HepG2 (cell line): ENCODE data around the gene TLE7. TPM values are rescaled to one million over a fixed set of nuclear protein-coding genes. Genes with fewer than 3 reads are reported as not detected.

Source experiments
- ATAC-seq: fragments of 200-7000 bp; cut with Tn5 transposase; 3 replicates; pipeline ENCODE4 v1.9.1; 2020; ENCODE audit warnings: mild to moderate bottlenecking, moderate library complexity
- BruUV-seq: library from RNA; stranded (reverse); fragments of 400-500 nt; replicated peaks from 2 replicates; lab custom pipeline; 2021; lab: Mats Ljungman, UMichigan
- CTCF ChIA-PET: fragments of 300-600 bp; formaldehyde crosslinking; extraction: SDS; loops from one replicate; lab custom pipeline; 2021; ENCODE audit warnings: low total read pairs, inconsistent platforms, low intra/inter-chr PET ratio; lab: Yijun Ruan, JAX
- POLR2A ChIA-PET: fragments of 350-600 bp; sonication (Branson Sonifier 250); formaldehyde crosslinking; loops from one replicate; lab custom pipeline; 2020; ENCODE audit warnings: antibody characterized with exemption, inconsistent platforms; lab: Yijun Ruan, JAX
- DNase-seq: peaks from one replicate; pipeline ENCODE4 v3.0.0-alpha.2; 2015; ENCODE audit warnings: low spot score
- FAIRE-seq: peaks from 3 replicates; lab custom pipeline; 2011; peaks lifted over from hg19 to GRCh38; lab: Jason Lieb, UNC
- H2AFZ ChIP-seq: one replicate; pipeline ENCODE4 v1.6.1; 2011; ENCODE audit warnings: low read length, inconsistent platforms
- H3K27ac ChIP-seq: fragments of 300-600 bp; 3 replicates; pipeline ENCODE4 v1.8.0; 2011; ENCODE audit warnings: mixed run types, mild to moderate bottlenecking, mixed read lengths, low read length, inconsistent platforms; ENCODE audit not compliant: insufficient read depth; ENCODE audit errors: extremely low read length
- H3K27me3 ChIP-seq, 2 experiments: fragments of 200-600 bp in 1 of 2; 2 replicates in 1 of 2; 3 replicates in 1 of 2; pipeline versions ENCODE4 v1.6.0 to v1.8.0; 2011; ENCODE audit warnings: low read length in 2 of 2, mild to moderate bottlenecking in 2 of 2, moderate library complexity in 2 of 2, inconsistent platforms in 1 of 2; ENCODE audit not compliant: insufficient read depth in 2 of 2, control insufficient read depth in 1 of 2
- H3K36me3 ChIP-seq, 2 experiments: fragments of 200-600 bp in 1 of 2; replicated peaks in 1 of 2; 2 replicates in 1 of 2; 3 replicates in 1 of 2; pipeline versions ENCODE4 v1.5.1 to v1.8.0; 2011; ENCODE audit warnings: low read length in 2 of 2, inconsistent platforms in 1 of 2; ENCODE audit not compliant: insufficient read depth in 2 of 2, control insufficient read depth in 1 of 2
- H3K4me1 ChIP-seq: 2 replicates; pipeline ENCODE4 v1.5.1; 2012; ENCODE audit warnings: low read length, inconsistent platforms; ENCODE audit not compliant: insufficient read depth
- H3K4me2 ChIP-seq: 2 replicates; pipeline ENCODE4 v1.6.0; 2011; ENCODE audit warnings: low read depth, low read length, inconsistent platforms
- H3K4me3 ChIP-seq, 3 experiments: fragments of 200-600 bp in 1 of 3; sonication (generic), shearing (Covaris generic) in 1 of 3; replicated peaks in 1 of 3; 2 replicates each; pipeline ENCODE4 v1.5.1; 2011 to 2016; ENCODE audit warnings: low read length in 3 of 3, inconsistent platforms in 2 of 3, low read depth in 2 of 3, mild to moderate bottlenecking in 2 of 3, control low read depth in 1 of 3, mixed read lengths in 1 of 3; ENCODE audit not compliant: insufficient read depth in 1 of 3
- H3K79me2 ChIP-seq: one replicate; pipeline ENCODE4 v1.6.1; 2011; ENCODE audit warnings: low read length, inconsistent platforms; ENCODE audit not compliant: insufficient read depth
- H3K9ac ChIP-seq: 2 replicates; pipeline ENCODE4 v1.6.0; 2011; ENCODE audit warnings: mild to moderate bottlenecking, low read depth, low read length, inconsistent platforms; ENCODE audit not compliant: insufficient read depth
- H3K9me3 ChIP-seq: 2 replicates; pipeline ENCODE4 v1.5.1; 2012; ENCODE audit warnings: mild to moderate bottlenecking, low read length
- H4K20me1 ChIP-seq: 2 replicates; pipeline ENCODE4 v1.6.0; 2011; ENCODE audit warnings: inconsistent platforms, mild to moderate bottlenecking, low read length, moderate library complexity; ENCODE audit not compliant: insufficient read depth
- CREB1 ChIP-seq, 2 experiments: fragments of 450-650 bp in 1 of 2; IDR thresholded peaks; 2 replicates each; pipeline ENCODE4 v1.6.1; 2016 to 2017; ENCODE audit warnings: control low read depth in 1 of 2, mild to moderate bottlenecking in 1 of 2, missing compliant biosample characterization in 1 of 2, missing genetic modification characterization in 1 of 2
- EHMT2 ChIP-seq: fragments of 200-600 bp; sonication (generic); IDR thresholded peaks from 2 replicates; pipeline ENCODE4 v1.7.0; 2017; ENCODE audit warnings: antibody characterized with exemption, low read depth, low read length, borderline replicate concordance
- MAFF ChIP-seq: IDR thresholded peaks from 2 replicates; pipeline ENCODE4 v1.6.1; 2011; ENCODE audit warnings: low read depth, low read length, improper control_type of control experiment
- MAFK ChIP-seq, 2 experiments: IDR thresholded peaks in 1 of 2; conservative IDR thresholded peaks in 1 of 2; 2 replicates each; pipeline ENCODE4 v1.6.1; 2011; ENCODE audit warnings: improper control_type of control experiment in 2 of 2, low read length in 2 of 2
- MEIS2 ChIP-seq: sonication (generic); formaldehyde crosslinking; IDR thresholded peaks from 2 replicates; pipeline ENCODE4 v1.9.0; 2021; ENCODE audit warnings: mild to moderate bottlenecking, missing genetic modification reagents
- MLLT10 ChIP-seq: sonication (generic); formaldehyde crosslinking; IDR thresholded peaks from 2 replicates; pipeline ENCODE4 v1.4.0; 2020; ENCODE audit warnings: missing genetic modification reagents
- NPAS2 ChIP-seq: sonication (generic); formaldehyde crosslinking; IDR thresholded peaks from 2 replicates; pipeline ENCODE4 v1.8.0; 2022; ENCODE audit warnings: mild to moderate bottlenecking, missing genetic modification reagents, borderline replicate concordance
- TEAD3 ChIP-seq: optimal IDR thresholded peaks from 2 replicates; pipeline ENCODE3; 2016; ENCODE audit warnings: borderline replicate concordance
- ZFP36L2 ChIP-seq: sonication (generic); formaldehyde crosslinking; IDR thresholded peaks from 2 replicates; pipeline ENCODE4 v1.4.0; 2020; ENCODE audit warnings: missing genetic modification reagents
- ZKSCAN1 ChIP-seq: fragments of 150-350 bp; IDR thresholded peaks from 2 replicates; pipeline ENCODE4 v1.6.1; 2014; ENCODE audit warnings: low read length
- ZMYM3 ChIP-seq: sonication (generic); formaldehyde crosslinking; IDR thresholded peaks from 2 replicates; pipeline ENCODE4 v1.5.1; 2020; ENCODE audit warnings: mild to moderate bottlenecking, missing genetic modification reagents
- ZMYM4 ChIP-seq: sonication (generic); formaldehyde crosslinking; IDR thresholded peaks from 2 replicates; pipeline ENCODE4 v1.8.1; 2023; ENCODE audit warnings: mild to moderate bottlenecking, missing genetic modification reagents
- ZNF790 ChIP-seq: sonication (generic); formaldehyde crosslinking; IDR thresholded peaks from 2 replicates; pipeline ENCODE4 v1.8.0; 2022; ENCODE audit warnings: missing genetic modification reagents, mild to moderate bottlenecking, borderline replicate concordance
- WGBS: methylation state at CpG from one replicate; pipeline ENCODE4 v1.1.6; 2017; ENCODE audit warnings: low lambda C conversion rate; 5-methylcytosine and 5-hydroxymethylcytosine counted together
- in situ Hi-C: cut with HindIII; loops from 2 replicates; pipeline ENCODE4 v1.10.0; 2017; ENCODE audit warnings: low pct_unique_long_range_greater_than_20kb; ENCODE audit not compliant: extremely low pct_ligation_motif_present
- intact Hi-C: fragments of 100-400 bp; cut with micrococcal nuclease; formaldehyde crosslinking; loops from one replicate; pipeline ENCODE4 v1.10.0; 2022; ENCODE audit not compliant: unreplicated experiment
- polyA plus RNA-seq, 8 experiments: library from polyadenylated mRNA; depleted of rRNA in 3 of 8; stranded (reverse) in 7 of 8; unstranded in 1 of 8; fragments of >200 nt; fragmentation: Illumina TruSeq in 4 of 8; extraction: Trizol in 4 of 8; gene quantifications; 2 replicates each; pipeline versions ENCODE4 v1.2.1 to v1.2.3, GENCODE V29; 2011 to 2016; ENCODE audit warnings: low read depth in 4 of 8, missing spikeins in 1 of 8, mixed read lengths in 1 of 8; ENCODE audit not compliant: insufficient read depth in 1 of 8
- total RNA-seq, 5 experiments: library from RNA; depleted of rRNA; stranded (reverse); fragments of >200 nt; fragmentation: Illumina TruSeq; extraction: Trizol; gene quantifications; 2 replicates each; pipeline ENCODE4 v1.2.3, GENCODE V29; 2016; ENCODE audit warnings: low read depth in 1 of 5
- TF ChIP-seq, protein P1 (sequence below): sonication (generic); formaldehyde crosslinking; IDR thresholded peaks from 2 replicates; pipeline ENCODE4 v1.9.0; 2022; ENCODE audit warnings: missing genetic modification reagents, mild to moderate bottlenecking, borderline replicate concordance
- TF ChIP-seq, protein P2 (sequence below): sonication (generic); formaldehyde crosslinking; IDR thresholded peaks from 2 replicates; pipeline ENCODE4 v1.4.0; 2020; ENCODE audit warnings: missing genetic modification reagents

The TLE7 gene
- total and polyA plus RNA-seq, 2 of the 13 experiments (the other 11 are each of a cell fraction or from before 2014, with no cell fraction given) = not detected

DNA sequence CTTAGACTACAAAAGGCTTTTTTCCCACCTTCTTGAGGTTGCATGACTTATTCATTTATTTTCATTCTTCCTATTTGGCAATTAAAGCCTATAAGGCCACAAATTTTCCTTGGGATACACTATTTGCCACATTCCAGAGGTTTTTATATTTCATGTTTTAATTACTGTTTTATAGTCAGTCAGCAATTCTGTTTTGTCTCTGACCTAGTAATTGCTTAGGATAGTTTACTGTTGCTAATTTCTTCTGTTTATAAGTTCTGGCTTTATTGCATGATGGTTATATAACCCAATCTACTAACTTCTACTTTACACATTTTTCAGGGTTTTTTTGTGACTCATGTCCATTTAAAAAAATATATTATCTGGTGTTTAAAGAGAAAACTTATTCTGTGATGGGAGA lies 17.7 kb upstream of the TLE7 start:
- H3K27ac ChIP-seq = no peak overlapping the region
- no peak overlapping the region for H3K9ac ChIP-seq
- no peak for DNase-seq
- no peak for FAIRE-seq
- no peak for TF ChIP-seq MEIS2 (CRISPR knock-in tag)
- peak; percentile 17; the same call in 1 of the 2 replicates for TF ChIP-seq MAFF
- 0 out of 4 replicates have a peak, but pooled peaks of 1 of the 2 experiments have one; percentile 42 for TF ChIP-seq MAFK (conservative IDR thresholded peaks at IDR 0.05 in 1 of 2, IDR thresholded peaks at IDR 0.05 in 1 of 2; ENCODE audit: low read length in 2 of 2)
- peaks cover 7 to 8% of the 10 kb centered on the region in 2 experiments; a peak in 3 of 5 replicates for H3K36me3 ChIP-seq
- H3K27me3 ChIP-seq = no peaks in the 10 kb centered on the region; a peak in 1 of 5 replicates
- H3K4me2 ChIP-seq = no peak overlapping the region
- peaks cover 21% of the 10 kb centered on the region for H3K79me2 ChIP-seq
- CTCF ChIA-PET = no interaction called here
- no peak overlapping the region for H2AFZ ChIP-seq
- H4K20me1 ChIP-seq = no peaks in the 10 kb centered on the region
- no peaks in the 10 kb centered on the region for H3K9me3 ChIP-seq
- H3K4me3 ChIP-seq = no peak overlapping the region
- POLR2A ChIA-PET = no interaction called here
- intact Hi-C loops = no loop called here
- in situ Hi-C loops = no loop called here
- ATAC-seq = no peak
- peaks cover 25% of the 10 kb centered on the region for H3K4me1 ChIP-seq
- BruUV-seq = no TSS peak

DNA sequence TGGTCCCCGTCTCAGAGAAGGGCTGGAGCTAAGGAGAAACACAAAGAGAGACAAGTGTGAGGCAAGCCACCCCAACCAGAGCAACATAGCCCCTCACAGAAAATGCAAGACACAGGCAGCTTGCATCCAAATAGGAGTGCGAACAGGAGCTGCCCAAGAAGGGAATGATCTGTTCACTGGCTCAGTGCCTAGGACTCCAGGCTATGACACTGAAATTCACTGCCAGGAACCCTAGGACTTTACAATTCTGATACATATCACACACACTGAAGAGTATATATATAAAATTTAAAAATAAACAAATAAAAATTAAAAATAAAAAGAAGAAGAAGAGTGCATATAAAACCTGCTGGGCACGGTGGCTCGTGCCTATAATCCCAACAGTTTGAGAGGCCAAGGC lies 14.9 kb upstream of the TLE7 start:
- Histone ChIP-seq H4K20me1 (no peaks in the 10 kb centered on the region), H3K36me3 (peaks cover 10 to 30% of the 10 kb centered on the region in 2 experiments), H3K79me2 (peaks cover 20% of the 10 kb centered on the region), H3K4me3 (no peak overlapping the region), H3K4me1 (peaks cover 20% of the 10 kb centered on the region), H3K27ac (no peak overlapping the region), H3K4me2 (no peak overlapping the region), H3K9me3 (no peaks in the 10 kb centered on the region), H2AFZ (no peak overlapping the region), H3K27me3 (no peaks in the 10 kb centered on the region; a peak in 1 of 5 replicates), H3K9ac (no peak overlapping the region)
- POLR2A ChIA-PET = interaction anchor here (2.1 kb wide), 1 partner anchor 27 kb away, joined by 5 read pairs; no protein-coding TSS in a partner anchor
- in situ Hi-C loops = no loop called here
- FAIRE-seq (no peak), ATAC-seq (no peak), DNase-seq (no peak)
- CTCF ChIA-PET = no interaction called here
- TF ChIP-seq CREB1 (IDR thresholded peaks at IDR 0.05) (no peak), CREB1 (CRISPR knock-in tag; IDR thresholded peaks at IDR 0.05) (no peak), ZNF790 (CRISPR knock-in tag) (no peak), ZFP36L2 (no peak), ZMYM4 (no peak), EHMT2 (no peak), NPAS2 (CRISPR knock-in tag) (no peak), TEAD3 (no peak), ZMYM3 (CRISPR knock-in tag) (no peak), ZKSCAN1 (no peak), MLLT10 (CRISPR knock-in tag) (no peak)
- TF ChIP-seq, protein P1, sequence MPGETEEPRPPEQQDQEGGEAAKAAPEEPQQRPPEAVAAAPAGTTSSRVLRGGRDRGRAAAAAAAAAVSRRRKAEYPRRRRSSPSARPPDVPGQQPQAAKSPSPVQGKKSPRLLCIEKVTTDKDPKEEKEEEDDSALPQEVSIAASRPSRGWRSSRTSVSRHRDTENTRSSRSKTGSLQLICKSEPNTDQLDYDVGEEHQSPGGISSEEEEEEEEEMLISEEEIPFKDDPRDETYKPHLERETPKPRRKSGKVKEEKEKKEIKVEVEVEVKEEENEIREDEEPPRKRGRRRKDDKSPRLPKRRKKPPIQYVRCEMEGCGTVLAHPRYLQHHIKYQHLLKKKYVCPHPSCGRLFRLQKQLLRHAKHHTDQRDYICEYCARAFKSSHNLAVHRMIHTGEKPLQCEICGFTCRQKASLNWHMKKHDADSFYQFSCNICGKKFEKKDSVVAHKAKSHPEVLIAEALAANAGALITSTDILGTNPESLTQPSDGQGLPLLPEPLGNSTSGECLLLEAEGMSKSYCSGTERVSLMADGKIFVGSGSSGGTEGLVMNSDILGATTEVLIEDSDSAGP (CRISPR knock-in tag) = no peak
- TF ChIP-seq, protein P2, sequence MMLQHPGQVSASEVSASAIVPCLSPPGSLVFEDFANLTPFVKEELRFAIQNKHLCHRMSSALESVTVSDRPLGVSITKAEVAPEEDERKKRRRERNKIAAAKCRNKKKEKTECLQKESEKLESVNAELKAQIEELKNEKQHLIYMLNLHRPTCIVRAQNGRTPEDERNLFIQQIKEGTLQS = no peak
- 97% methylated on average over 4 of the region's 4 CpGs for WGBS
- BruUV-seq = no TSS peak
- intact Hi-C loops = no loop called here
